ENCODE results near the gene CDK14.

Gene CDK14

DNA sequence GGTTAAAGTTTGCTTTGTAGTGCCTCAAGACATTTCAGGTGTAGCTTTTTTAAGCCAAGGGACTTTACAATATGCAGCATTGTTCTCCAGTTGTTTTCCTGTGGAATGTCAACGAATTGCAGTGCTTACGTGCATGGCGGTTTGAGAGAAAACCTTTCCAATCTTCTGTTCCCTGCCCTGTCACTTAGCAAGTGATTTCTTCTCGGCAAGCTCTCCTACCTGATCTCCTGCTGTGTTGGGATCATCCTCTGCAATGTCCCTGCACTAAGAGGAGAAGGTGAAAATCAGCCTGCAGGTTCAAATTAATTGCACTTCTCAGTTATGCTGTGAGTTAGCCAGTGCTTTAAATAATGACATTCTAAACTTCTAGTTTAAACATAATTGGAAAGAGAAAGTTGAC is 470.5 kb downstream of the CDK14 start:
- H3K27me3 ChIP-seq (ENCODE audit: control insufficient read depth, insufficient read depth, low read length) = no peaks in the 10 kb centered on the region
- no peak overlapping the region for H2AFZ ChIP-seq
- H3K9ac ChIP-seq = no peak overlapping the region
- TF ChIP-seq, protein P1, sequence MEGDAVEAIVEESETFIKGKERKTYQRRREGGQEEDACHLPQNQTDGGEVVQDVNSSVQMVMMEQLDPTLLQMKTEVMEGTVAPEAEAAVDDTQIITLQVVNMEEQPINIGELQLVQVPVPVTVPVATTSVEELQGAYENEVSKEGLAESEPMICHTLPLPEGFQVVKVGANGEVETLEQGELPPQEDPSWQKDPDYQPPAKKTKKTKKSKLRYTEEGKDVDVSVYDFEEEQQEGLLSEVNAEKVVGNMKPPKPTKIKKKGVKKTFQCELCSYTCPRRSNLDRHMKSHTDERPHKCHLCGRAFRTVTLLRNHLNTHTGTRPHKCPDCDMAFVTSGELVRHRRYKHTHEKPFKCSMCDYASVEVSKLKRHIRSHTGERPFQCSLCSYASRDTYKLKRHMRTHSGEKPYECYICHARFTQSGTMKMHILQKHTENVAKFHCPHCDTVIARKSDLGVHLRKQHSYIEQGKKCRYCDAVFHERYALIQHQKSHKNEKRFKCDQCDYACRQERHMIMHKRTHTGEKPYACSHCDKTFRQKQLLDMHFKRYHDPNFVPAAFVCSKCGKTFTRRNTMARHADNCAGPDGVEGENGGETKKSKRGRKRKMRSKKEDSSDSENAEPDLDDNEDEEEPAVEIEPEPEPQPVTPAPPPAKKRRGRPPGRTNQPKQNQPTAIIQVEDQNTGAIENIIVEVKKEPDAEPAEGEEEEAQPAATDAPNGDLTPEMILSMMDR (IDR thresholded peaks at IDR 0.05) = no peak
- no peak overlapping the region for H3K4me2 ChIP-seq (ENCODE audit: low read length)
- no peaks in the 10 kb centered on the region for H3K36me3 ChIP-seq (ENCODE audit: control insufficient read depth, insufficient read depth, low read length)
- no peaks in the 10 kb centered on the region for H3K9me3 ChIP-seq (ENCODE audit: control insufficient read depth, low read length)
- no peaks in the 10 kb centered on the region for H3K79me2 ChIP-seq
- H3K4me1 ChIP-seq = peaks cover 8% of the 10 kb centered on the region
- no peak overlapping the region for H3K4me3 ChIP-seq (ENCODE audit: low read depth, low read length)
- H3K27ac ChIP-seq = no peak overlapping the region

DNA sequence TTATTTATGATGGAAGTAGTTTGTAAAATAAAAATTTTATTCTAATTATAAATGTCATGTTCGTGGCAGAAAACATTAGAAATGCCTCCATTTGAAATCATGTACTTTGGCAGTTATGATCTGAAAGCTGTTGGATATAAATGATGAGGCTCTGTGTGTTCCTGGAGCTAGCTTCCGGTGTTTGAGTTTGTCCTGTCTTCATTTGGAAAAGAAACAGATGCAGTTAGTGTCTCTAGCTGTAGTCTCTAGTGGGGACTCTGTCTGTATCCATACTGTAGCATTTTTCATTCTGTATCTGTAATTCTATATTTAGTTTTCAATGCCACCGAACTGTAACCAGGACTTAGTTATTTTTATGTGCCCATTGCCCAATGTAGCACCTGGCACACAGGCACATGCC is 471.1 kb downstream of the CDK14 start:
- TF ChIP-seq, protein P1 (IDR thresholded peaks at IDR 0.05) = no peak
- Histone ChIP-seq H3K4me1 (peaks cover 8% of the 10 kb centered on the region), H3K27ac (no peak overlapping the region), H3K27me3 (ENCODE audit: control insufficient read depth, insufficient read depth, low read length) (no peaks in the 10 kb centered on the region), H2AFZ (no peak overlapping the region), H3K79me2 (no peaks in the 10 kb centered on the region), H3K36me3 (ENCODE audit: control insufficient read depth, insufficient read depth, low read length) (no peaks in the 10 kb centered on the region), H3K4me3 (ENCODE audit: low read depth, low read length) (no peak overlapping the region), H3K9me3 (ENCODE audit: control insufficient read depth, low read length) (no peaks in the 10 kb centered on the region), H3K4me2 (ENCODE audit: low read length) (no peak overlapping the region), H3K9ac (no peak overlapping the region)

DNA sequence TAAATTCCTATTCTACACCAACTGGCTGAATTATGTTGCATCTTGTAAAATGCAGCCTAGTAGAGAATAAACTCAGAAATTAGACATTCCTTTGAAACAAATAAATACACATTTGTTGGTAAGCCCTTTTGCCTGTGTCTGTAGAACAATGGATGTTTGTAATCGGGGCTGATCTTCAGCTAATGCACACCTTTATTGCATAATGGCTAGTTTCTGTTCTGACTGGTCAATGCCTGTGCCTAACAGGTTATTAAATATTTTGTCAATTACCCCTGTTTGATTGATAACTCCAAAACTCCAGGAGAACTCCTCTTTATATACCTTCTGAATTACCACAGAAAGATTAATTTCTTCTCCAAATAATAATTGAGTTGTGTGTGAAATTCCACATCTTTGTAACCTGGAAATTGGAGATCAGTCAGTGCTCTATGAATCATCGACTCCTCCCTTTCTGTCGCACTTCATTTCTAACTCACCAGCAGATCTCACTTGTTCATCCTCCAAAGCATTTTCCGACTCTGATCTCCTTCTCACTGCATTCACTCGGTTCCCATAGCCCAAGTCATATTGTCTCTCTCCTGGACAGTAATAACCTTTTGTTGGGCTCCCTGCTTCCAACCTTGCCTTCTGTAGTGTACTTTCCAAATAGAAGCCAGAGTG is 472.1 kb downstream of the CDK14 start:
- H3K4me1 ChIP-seq = peaks cover 3% of the 10 kb centered on the region
- no peaks in the 10 kb centered on the region for H3K79me2 ChIP-seq
- H3K9me3 ChIP-seq (ENCODE audit: control insufficient read depth, low read length) = no peaks in the 10 kb centered on the region
- no peak overlapping the region for H2AFZ ChIP-seq
- H3K27me3 ChIP-seq (ENCODE audit: control insufficient read depth, insufficient read depth, low read length) = no peaks in the 10 kb centered on the region
- no peaks in the 10 kb centered on the region for H3K36me3 ChIP-seq (ENCODE audit: control insufficient read depth, insufficient read depth, low read length)
- TF ChIP-seq, protein P1 (IDR thresholded peaks at IDR 0.05) = no peak
- no peak overlapping the region for H3K4me2 ChIP-seq (ENCODE audit: low read length)
- no peak overlapping the region for H3K9ac ChIP-seq
- H3K4me3 ChIP-seq (ENCODE audit: low read depth, low read length) = no peak overlapping the region
- no peak overlapping the region for H3K27ac ChIP-seq

DNA sequence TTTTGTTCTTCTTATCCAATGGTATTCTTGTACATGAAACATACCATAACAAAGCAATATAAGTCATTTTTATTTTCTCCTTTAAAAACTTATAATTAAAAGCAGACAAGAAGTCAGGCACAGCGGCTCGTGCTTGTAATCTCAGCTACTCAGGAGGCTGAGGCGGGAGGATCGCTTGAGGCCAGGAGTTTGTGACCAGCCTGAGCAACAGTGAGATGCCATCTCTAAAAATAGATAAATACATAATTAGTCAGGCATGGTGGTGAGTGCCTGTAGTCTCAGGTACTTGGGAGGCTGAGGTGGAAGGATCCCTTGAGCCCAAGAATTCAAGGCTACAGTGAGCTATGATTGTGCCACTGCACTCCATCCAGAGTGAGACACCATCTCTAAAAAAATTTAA is 473.0 kb downstream of the CDK14 start:
- Histone ChIP-seq H3K36me3 (ENCODE audit: control insufficient read depth, insufficient read depth, low read length) (no peaks in the 10 kb centered on the region), H3K4me3 (ENCODE audit: low read depth, low read length) (no peak overlapping the region), H3K27ac (no peak overlapping the region), H3K27me3 (ENCODE audit: control insufficient read depth, insufficient read depth, low read length) (no peaks in the 10 kb centered on the region), H3K4me2 (ENCODE audit: low read length) (no peak overlapping the region), H3K9me3 (ENCODE audit: control insufficient read depth, low read length) (no peaks in the 10 kb centered on the region), H3K4me1 (no peaks in the 10 kb centered on the region), H3K9ac (no peak overlapping the region), H2AFZ (no peak overlapping the region), H3K79me2 (no peaks in the 10 kb centered on the region)
- TF ChIP-seq, protein P1 (IDR thresholded peaks at IDR 0.05) = no peak

DNA sequence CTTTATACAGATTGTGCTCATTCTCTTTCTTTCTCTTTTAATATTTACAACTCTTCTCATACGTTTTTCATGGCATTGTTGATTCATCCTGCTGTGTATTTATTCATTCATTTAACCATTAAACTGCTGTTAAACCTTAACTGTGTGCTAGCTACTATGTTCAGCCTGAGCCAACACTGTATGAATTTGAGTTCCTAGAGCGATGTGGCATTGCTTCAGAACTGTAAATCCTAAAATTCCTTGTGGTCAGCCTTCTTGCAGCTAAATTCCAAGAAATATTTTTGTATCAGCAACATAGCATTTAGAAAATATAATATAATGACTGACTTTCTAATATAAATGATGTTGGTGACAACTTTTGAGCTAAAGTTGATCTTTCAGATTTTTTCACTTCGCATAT is 483.4 kb downstream of the CDK14 start:
- no peak overlapping the region for H3K27ac ChIP-seq
- no peaks in the 10 kb centered on the region for H3K4me1 ChIP-seq
- H3K4me2 ChIP-seq (ENCODE audit: low read length) = no peak overlapping the region
- no peak overlapping the region for H2AFZ ChIP-seq
- H3K27me3 ChIP-seq (ENCODE audit: control insufficient read depth, insufficient read depth, low read length) = no peaks in the 10 kb centered on the region
- H3K79me2 ChIP-seq = no peaks in the 10 kb centered on the region
- TF ChIP-seq, protein P1 (IDR thresholded peaks at IDR 0.05) = no peak
- H3K9me3 ChIP-seq (ENCODE audit: control insufficient read depth, low read length) = no peaks in the 10 kb centered on the region
- H3K4me3 ChIP-seq (ENCODE audit: low read depth, low read length) = no peak overlapping the region
- H3K36me3 ChIP-seq (ENCODE audit: control insufficient read depth, insufficient read depth, low read length) = no peaks in the 10 kb centered on the region
- H3K9ac ChIP-seq = no peak overlapping the region
